Measurements from ENCODE around the gene RAP2C. TPM values are rescaled to one million over a fixed set of nuclear protein-coding genes. Genes with fewer than 3 reads are reported as not detected.

The RAP2C gene
- total and polyA plus RNA-seq, 2 experiments from 2014 or later: 14.5 to 25.0 TPM

- Histone ChIP-seq H3K4me1 (ENCODE audit: insufficient read depth) (peaks cover 11% of the 10 kb centered on the region; the same call in 1 of the 2 replicates), H3K4me2 (no peak overlapping the region), H3K4me3 (no peak overlapping the region), H3K27me3 (ENCODE audit: insufficient read depth) (no peaks in the 10 kb centered on the region), H3K27ac (ENCODE audit: low read depth) (no peak overlapping the region), H3F3A (replicated peaks; ENCODE audit: low read depth) (no peaks in the 10 kb centered on the region), H4K20me1 (replicated peaks; ENCODE audit: insufficient read depth) (no peaks in the 10 kb centered on the region), H3K79me2 (replicated peaks; ENCODE audit: insufficient read depth) (no peaks in the 10 kb centered on the region), H3K36me3 (ENCODE audit: insufficient read depth) (no peaks in the 10 kb centered on the region), H2AFZ (no peak overlapping the region), H3K9me2 (ENCODE audit: insufficient read depth) (no peaks in the 10 kb centered on the region)
- Mint-ChIP-seq H3K9me3 (no peaks in the 10 kb centered on the region), H3K4me3 (no peak overlapping the region), H3K27me3 (ENCODE audit: insufficient read depth, low read depth, poor library complexity) (peaks cover 2% of the 10 kb centered on the region), H3K27ac (no peak overlapping the region), H3K36me3 (ENCODE audit: low read depth) (no peaks in the 10 kb centered on the region), H3K4me1 (peaks cover 8% of the 10 kb centered on the region; the same call in 2 of the 3 replicates)
- DNase-seq (ENCODE audit: low spot score) (no peak), ATAC-seq (no peak)
- TF ChIP-seq CREB1 (CRISPR knock-in tag; IDR thresholded peaks at IDR 0.05; ENCODE audit: low read depth) (no peak), ZNF331 (CRISPR knock-in tag; IDR thresholded peaks at IDR 0.05; ENCODE audit: low read depth) (no peak), ETS1 (IDR thresholded peaks at IDR 0.05) (no peak), POLR2AphosphoS5 (IDR thresholded peaks at IDR 0.05; ENCODE audit: low read depth) (no peak), EZH2 (IDR thresholded peaks at IDR 0.05; ENCODE audit: low read depth, unreplicated experiment) (no peak), NANOG (IDR thresholded peaks at IDR 0.05; ENCODE audit: borderline replicate concordance) (no peak), STAT1 (IDR thresholded peaks at IDR 0.05; ENCODE audit: unreplicated experiment) (no peak), ZNF114 (CRISPR knock-in tag; IDR thresholded peaks at IDR 0.05) (no peak), ZNF462 (CRISPR knock-in tag; IDR thresholded peaks at IDR 0.05) (no peak), EZH2phosphoT487 (IDR thresholded peaks at IDR 0.05; ENCODE audit: unreplicated experiment) (no peak), REST (IDR thresholded peaks at IDR 0.05; ENCODE audit: unreplicated experiment) (no peak), JUNB (IDR thresholded peaks at IDR 0.05; ENCODE audit: unreplicated experiment) (no peak), CTCF (conservative IDR thresholded peaks at IDR 0.05; ENCODE audit: low read depth in 2 of 2) (no peak)
Measured at GRCh38 chrX:132171881-132172280, 47.4 kb downstream of the RAP2C start.

Data from GM23338 (cell line).